ENCODE data around the gene CPB2. TPM values are rescaled to one million over a fixed set of nuclear protein-coding genes. Genes with fewer than 3 reads are reported as not detected.

Gene CPB2
- total RNA-seq, 1 experiment from 2014 or later: 0.28 TPM

- Histone ChIP-seq H3K4me3 (ENCODE audit: low read depth in 2 of 2, low read length in 2 of 2) (no peak overlapping the region), H3K9me3 (ENCODE audit: control insufficient read depth, insufficient read depth, low read depth, low read length) (no peaks in the 10 kb centered on the region), H3K27me3 (ENCODE audit: control insufficient read depth, insufficient read depth, low read length) (no peaks in the 10 kb centered on the region), H3K4me1 (ENCODE audit: control insufficient read depth, insufficient read depth, low read length) (no peaks in the 10 kb centered on the region), H3K36me3 (ENCODE audit: control insufficient read depth, insufficient read depth, low read length) (no peaks in the 10 kb centered on the region), H3K27ac (ENCODE audit: low read length) (no peak overlapping the region)
- TF ChIP-seq SIN3A (IDR thresholded peaks at IDR 0.05; ENCODE audit: borderline replicate concordance, insufficient read depth, low read depth, low read length): no peak
- no peak for TF ChIP-seq POLR2AphosphoS5 (IDR thresholded peaks at IDR 0.05; ENCODE audit: low read depth, low read length)
- TF ChIP-seq TCF7L2 (IDR thresholded peaks at IDR 0.05; ENCODE audit: low read depth, low read length): no peak
- TF ChIP-seq REST (IDR thresholded peaks at IDR 0.05; ENCODE audit: insufficient read depth in 1 of 2, low read depth in 2 of 2, low read length in 1 of 2): no peak
- no peak for TF ChIP-seq CTCF (IDR thresholded peaks at IDR 0.05)
- CTCF ChIA-PET: no interaction called here
- no TSS peak for BruUV-seq (replicated peaks)
- POLR2A ChIA-PET: no interaction called here
- intact Hi-C loops (cut with micrococcal nuclease; ENCODE audit: unreplicated experiment) (no loop called here), in situ Hi-C loops (cut with HindIII; ENCODE audit: low pct_unique_long_range_greater_than_20kb, low sequenced_read_pairs) (no loop called here)
- ATAC-seq: no peak
- DNase-seq (ENCODE audit: low read depth, low spot score): no peak
These were observed 33.1 kb downstream of the CPB2 start for GRCh38 chr13:46071590-46072249.

GRCh38 chr13:46063292-46063691 is 41.5 kb downstream of the CPB2 start:
- no TSS peak for BruUV-seq (replicated peaks)

More at GRCh38 chr13:46063292-46063691, 41.5 kb downstream of the CPB2 start:
- Histone ChIP-seq H3K4me1 (ENCODE audit: control insufficient read depth, insufficient read depth, low read length) (no peaks in the 10 kb centered on the region), H3K9me3 (ENCODE audit: control insufficient read depth, insufficient read depth, low read depth, low read length) (no peaks in the 10 kb centered on the region), H3K27ac (ENCODE audit: low read length) (no peak overlapping the region), H3K4me3 (ENCODE audit: low read depth in 2 of 2, low read length in 2 of 2) (no peak overlapping the region), H3K36me3 (ENCODE audit: control insufficient read depth, insufficient read depth, low read length) (no peaks in the 10 kb centered on the region), H3K27me3 (ENCODE audit: control insufficient read depth, insufficient read depth, low read length) (no peaks in the 10 kb centered on the region)
- ChIA-PET POLR2A (no interaction called here), CTCF (no interaction called here)
- DNase-seq (ENCODE audit: low read depth, low spot score): no peak
- intact Hi-C loops (cut with micrococcal nuclease; ENCODE audit: unreplicated experiment) (no loop called here), in situ Hi-C loops (cut with HindIII; ENCODE audit: low pct_unique_long_range_greater_than_20kb, low sequenced_read_pairs) (no loop called here)
- ATAC-seq: no peak
- TF ChIP-seq REST (IDR thresholded peaks at IDR 0.05; ENCODE audit: insufficient read depth in 1 of 2, low read depth in 2 of 2, low read length in 1 of 2) (no peak), TCF7L2 (IDR thresholded peaks at IDR 0.05; ENCODE audit: low read depth, low read length) (no peak), POLR2AphosphoS5 (IDR thresholded peaks at IDR 0.05; ENCODE audit: low read depth, low read length) (no peak), SIN3A (IDR thresholded peaks at IDR 0.05; ENCODE audit: borderline replicate concordance, insufficient read depth, low read depth, low read length) (no peak), CTCF (IDR thresholded peaks at IDR 0.05) (no peak)
